K562 (cell line): Measurements from ENCODE around the gene HSDL2. TPM values are rescaled to one million over a fixed set of nuclear protein-coding genes. Genes with fewer than 3 reads are reported as not detected.

Experiments
- ATAC-seq: fragments of 200-7000 bp; cut with Tn5 transposase; 3 replicates; pipeline ENCODE4 v1.9.1; 2020; ENCODE audit warnings: moderate library complexity
- BruUV-seq: library from RNA; stranded (reverse); fragments of 400-500 nt; replicated peaks from 2 replicates; lab custom pipeline; 2021; lab: Mats Ljungman, UMichigan
- CTCF ChIA-PET: fragments of 300-600 bp; formaldehyde crosslinking; extraction: SDS; loops from one replicate; lab custom pipeline; 2021; ENCODE audit warnings: low intra/inter-chr PET ratio; lab: Yijun Ruan, JAX
- POLR2A ChIA-PET: fragments of 300-600, 350-650 bp; sonication (Branson Sonifier 250); formaldehyde crosslinking; extraction: SDS; loops from one replicate; lab custom pipeline; 2021; ENCODE audit warnings: antibody characterized with exemption, inconsistent platforms; lab: Yijun Ruan, JAX
- DNase-seq, 4 experiments: peaks; one replicate each; pipeline versions ENCODE4 v3.0.0 to v3.0.0-alpha.2; 2011 to 2018; ENCODE audit warnings: low spot score in 3 of 4, mixed read lengths in 3 of 4; ENCODE audit errors: extremely low read depth in 1 of 4
- FAIRE-seq: peaks from 2 replicates; lab custom pipeline; 2011; peaks lifted over from hg19 to GRCh38; lab: Jason Lieb, UNC
- H2AFZ ChIP-seq: 2 replicates; pipeline ENCODE4 v1.6.0; 2011; ENCODE audit warnings: low read depth, low read length, control low read depth, inconsistent platforms
- H3K27ac ChIP-seq: fragments of 200-600 bp; 3 replicates; pipeline ENCODE4 v1.8.0; 2011; ENCODE audit warnings: low read depth, mild to moderate bottlenecking, control low read depth, inconsistent platforms, low read length, moderate library complexity, mixed read lengths; ENCODE audit errors: extremely low read depth
- H3K27me3 ChIP-seq, 2 experiments: fragments of 300-600 bp in 1 of 2; 2 replicates in 1 of 2; 3 replicates in 1 of 2; pipeline versions ENCODE4 v1.6.0 to v1.8.0; 2011; ENCODE audit warnings: inconsistent platforms in 2 of 2, low read length in 2 of 2, mild to moderate bottlenecking in 1 of 2, mixed read lengths in 1 of 2, moderate library complexity in 1 of 2; ENCODE audit not compliant: control insufficient read depth in 2 of 2, insufficient read depth in 2 of 2
- H3K36me3 ChIP-seq: fragments of 300-600 bp; 3 replicates; pipeline ENCODE4 v1.8.0; 2011; ENCODE audit warnings: mild to moderate bottlenecking, low read length, inconsistent platforms; ENCODE audit not compliant: control insufficient read depth, insufficient read depth
- H3K4me1 ChIP-seq, 2 experiments: fragments of 200-600 bp in 1 of 2; replicated peaks in 1 of 2; 2 replicates in 1 of 2; 3 replicates in 1 of 2; pipeline versions ENCODE4 v1.5.1 to v1.8.0; 2011; ENCODE audit warnings: inconsistent platforms in 2 of 2, low read length in 2 of 2, mild to moderate bottlenecking in 1 of 2, mixed read lengths in 1 of 2, moderate library complexity in 1 of 2; ENCODE audit not compliant: control insufficient read depth in 2 of 2, insufficient read depth in 2 of 2
- H3K4me2 ChIP-seq: 2 replicates; pipeline ENCODE4 v1.6.1; 2011; ENCODE audit warnings: low read length, control low read depth, inconsistent platforms, mixed read lengths; ENCODE audit not compliant: insufficient read depth
- H3K4me3 ChIP-seq: fragments of 200-600 bp; sonication (generic), shearing (Covaris generic); 2 replicates; pipeline ENCODE4 v1.5.1; 2016; ENCODE audit warnings: control low read depth, inconsistent platforms
- H3K79me2 ChIP-seq: fragments of 200-600 bp; 3 replicates; pipeline ENCODE4 v1.8.0; 2011; ENCODE audit warnings: low read length, inconsistent platforms; ENCODE audit not compliant: control insufficient read depth, insufficient read depth
- H3K9ac ChIP-seq, 2 experiments: 2 replicates each; pipeline versions ENCODE4 v1.6.0 to v1.6.1; 2011; ENCODE audit warnings: low read depth in 2 of 2, low read length in 2 of 2, control low read depth in 1 of 2, inconsistent platforms in 1 of 2, mild to moderate bottlenecking in 1 of 2, mixed read lengths in 1 of 2; ENCODE audit not compliant: insufficient read depth in 1 of 2
- H3K9me1 ChIP-seq: one replicate; pipeline ENCODE4 v1.6.0; 2011; ENCODE audit warnings: inconsistent platforms, mild to moderate bottlenecking, low read length, moderate library complexity; ENCODE audit not compliant: control insufficient read depth, insufficient read depth
- H3K9me3 ChIP-seq: replicated peaks from 2 replicates; pipeline ENCODE4 v1.5.1; 2011; ENCODE audit warnings: low read depth, low read length, inconsistent platforms; ENCODE audit not compliant: control insufficient read depth, insufficient read depth
- H4K20me1 ChIP-seq: replicated peaks from 2 replicates; pipeline ENCODE4 v1.6.1; 2011; ENCODE audit warnings: low read length, inconsistent platforms, mixed read lengths; ENCODE audit not compliant: control insufficient read depth, insufficient read depth
- ELF2 ChIP-seq: fragments of 250-450 bp; sonication (Bioruptor Pico); IDR thresholded peaks from 2 replicates; pipeline ENCODE4 v1.5.0; 2021; ENCODE audit warnings: mild to moderate bottlenecking
- FOSL1 ChIP-seq: fragments of 200-800 bp; sonication (Bioruptor generic); conservative IDR thresholded peaks from 2 replicates; pipeline ENCODE4 v1.6.1; 2016; ENCODE audit warnings: missing genetic modification characterization, missing compliant biosample characterization
- HIVEP1 ChIP-seq: fragments of 250-450 bp; sonication (Bioruptor Pico); IDR thresholded peaks from 2 replicates; pipeline ENCODE4 v1.4.0; 2020; ENCODE audit warnings: mild to moderate bottlenecking
- HOXB6 ChIP-seq: fragments of 250-450 bp; sonication (Bioruptor Pico); IDR thresholded peaks from 2 replicates; pipeline ENCODE4 v1.5.1; 2022; ENCODE audit warnings: mild to moderate bottlenecking, borderline replicate concordance
- MCM2 ChIP-seq: fragments of 450-650 bp; IDR thresholded peaks from 2 replicates; pipeline ENCODE4 v1.6.1; 2017; ENCODE audit warnings: low read depth, mild to moderate bottlenecking
- MCM3 ChIP-seq: fragments of 450-650 bp; IDR thresholded peaks from 2 replicates; pipeline ENCODE4 v1.6.1; 2016
- MECOM ChIP-seq: fragments of 250-450 bp; sonication (Bioruptor Pico); IDR thresholded peaks from 2 replicates; pipeline ENCODE4 v1.8.0; 2022; ENCODE audit warnings: inconsistent platforms
- NCOA4 ChIP-seq: fragments of 450-650 bp; IDR thresholded peaks from 2 replicates; pipeline ENCODE4 v1.6.1; 2018; ENCODE audit warnings: mild to moderate bottlenecking; ENCODE audit not compliant: partially characterized antibody
- NFRKB ChIP-seq: fragments of 450-650 bp; IDR thresholded peaks from 2 replicates; pipeline ENCODE4 v1.6.1; 2016; ENCODE audit warnings: low read depth
- POLR2AphosphoS5 ChIP-seq: IDR thresholded peaks from 2 replicates; pipeline ENCODE4 v1.6.1; 2011; ENCODE audit warnings: mild to moderate bottlenecking, low read depth, low read length, moderate library complexity; ENCODE audit not compliant: control insufficient read depth, insufficient read depth
- SLC30A9 ChIP-seq: fragments of 250-450 bp; sonication (Bioruptor Pico); IDR thresholded peaks from 2 replicates; pipeline ENCODE4 v1.8.0; 2022; ENCODE audit warnings: mild to moderate bottlenecking, moderate library complexity
- SMARCC2 ChIP-seq: fragments of 450-650 bp; IDR thresholded peaks from 2 replicates; pipeline ENCODE4 v1.6.1; 2017; ENCODE audit warnings: antibody characterized with exemption, moderate library complexity, mild to moderate bottlenecking, low read depth
- SRF ChIP-seq, 2 experiments: fragments of 250-450, 450-650 bp in 1 of 2; sonication (Bioruptor Pico) in 1 of 2; sonication (generic) in 1 of 2; formaldehyde crosslinking; IDR thresholded peaks; 2 replicates each; pipeline versions ENCODE4 v1.5.0 to v1.5.1; 2020 to 2022; ENCODE audit warnings: mild to moderate bottlenecking in 1 of 2, missing genetic modification reagents in 1 of 2
- STAT5B ChIP-seq: fragments of 250-450 bp; sonication (Bioruptor Pico); IDR thresholded peaks from 2 replicates; pipeline ENCODE4 v1.8.0; 2021; ENCODE audit warnings: mild to moderate bottlenecking, inconsistent platforms
- U2AF2 ChIP-seq: fragments of 200-400 bp; formaldehyde crosslinking; optimal IDR thresholded peaks from 2 replicates; pipeline ENCODE3; 2017; ENCODE audit warnings: low read depth, mild to moderate bottlenecking, low read length
- ZNF253 ChIP-seq: fragments of 250-450 bp; sonication (Bioruptor Pico); conservative IDR thresholded peaks from 2 replicates; pipeline ENCODE4 v1.6.1; 2021; ENCODE audit warnings: mild to moderate bottlenecking
- ZNF444 ChIP-seq: fragments of 250-450 bp; sonication (Bioruptor Pico); IDR thresholded peaks from 2 replicates; pipeline ENCODE4 v1.4.0; 2020; ENCODE audit warnings: mild to moderate bottlenecking, moderate library complexity
- ZNF778 ChIP-seq: fragments of 450-650 bp; formaldehyde crosslinking; IDR thresholded peaks from 2 replicates; pipeline ENCODE4 v1.4.0; 2020; ENCODE audit warnings: mild to moderate bottlenecking, moderate library complexity
- WGBS: fragments of 100-300 bp; shearing (Covaris generic); methylation state at CpG from one replicate; pipeline ENCODE4 v1.1.6; 2016; ENCODE audit warnings: low coverage, mixed read lengths; ENCODE audit not compliant: insufficient coverage; ENCODE audit errors: missing lambda C conversion rate; 5-methylcytosine and 5-hydroxymethylcytosine counted together
- in situ Hi-C: fragments of 300-500 bp; cut with MboI; formaldehyde crosslinking; loops from 4 replicates; pipeline ENCODE4 v1.15.0; 2018; ENCODE audit warnings: inconsistent platforms, mixed read lengths
- intact Hi-C: fragments of 100-400 bp; cut with micrococcal nuclease; formaldehyde crosslinking; loops from 2 replicates; pipeline ENCODE4 v1.14.2; 2022
- polyA plus RNA-seq, 8 experiments: library from polyadenylated mRNA; depleted of rRNA in 4 of 8; stranded (reverse) in 5 of 8; unstranded in 3 of 8; fragments of >200 nt; fragmentation: Nextera tagmentation in 2 of 8; fragmentation: Illumina TruSeq in 1 of 8; extraction: Ambion mirVana in 2 of 8; extraction: Trizol in 1 of 8; gene quantifications; 2 replicates each; pipeline versions ENCODE4 v1.2.1 to v1.2.3, GENCODE V29; 2011 to 2014; ENCODE audit warnings: inconsistent platforms in 1 of 8, missing spikeins in 1 of 8
- total RNA-seq, 7 experiments: library from RNA; depleted of rRNA in 6 of 7; stranded (reverse); fragments of >200 nt in 6 of 7; fragmentation: Illumina TruSeq in 2 of 7; extraction: Trizol in 2 of 7; gene quantifications; 2 replicates each; pipeline versions ENCODE4 v1.2.1 to v1.2.3, GENCODE V29; 2011 to 2021; ENCODE audit warnings: low replicate concordance in 1 of 7
- TF ChIP-seq, protein P1 (sequence below): fragments of 250-450 bp; sonication (Bioruptor Pico); IDR thresholded peaks from 2 replicates; pipeline ENCODE4 v1.5.0; 2022; ENCODE audit warnings: mild to moderate bottlenecking
- TF ChIP-seq, protein P2 (sequence below): fragments of 250-450 bp; sonication (Bioruptor Pico); IDR thresholded peaks from 2 replicates; pipeline ENCODE4 v1.5.0; 2021

Gene HSDL2
- total and polyA plus RNA-seq, 9 of the 15 experiments (the other 6 are each of a cell fraction or from before 2014, with no cell fraction given), result 22.8 to 74.1 (median 35.6) TPM

DNA sequence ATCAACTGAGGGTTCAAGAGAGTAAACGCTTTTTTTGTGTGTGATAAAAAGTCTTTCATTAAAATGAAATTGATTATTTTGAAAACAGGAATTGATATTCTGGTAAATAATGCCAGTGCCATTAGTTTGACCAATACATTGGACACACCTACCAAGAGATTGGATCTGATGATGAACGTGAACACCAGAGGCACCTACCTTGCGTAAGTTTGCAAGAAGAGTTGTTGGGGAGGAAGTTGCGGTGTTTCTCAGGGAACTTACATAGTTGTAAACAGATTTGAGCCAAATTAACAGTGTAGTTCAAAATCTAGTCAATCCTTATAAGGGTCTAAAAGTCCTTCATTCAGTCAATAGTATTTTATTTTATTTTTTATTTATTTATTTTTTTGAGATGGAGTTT is 28.9 kb downstream of the HSDL2 start:
- 83% methylated on average over 4 of the region's 4 CpGs for WGBS
- FAIRE-seq (no peak), DNase-seq (no peak), ATAC-seq (no peak)
- Histone ChIP-seq H3K9me3 (no peaks in the 10 kb centered on the region), H2AFZ (no peak overlapping the region), H3K4me3 (no peak overlapping the region), H3K4me2 (no peak overlapping the region), H3K27me3 (no peaks in the 10 kb centered on the region), H3K27ac (no peak overlapping the region), H3K9me1 (no peaks in the 10 kb centered on the region), H3K4me1 (no peaks in the 10 kb centered on the region), H4K20me1 (no peaks in the 10 kb centered on the region), H3K36me3 (peaks cover 26% of the 10 kb centered on the region), H3K79me2 (no peaks in the 10 kb centered on the region), H3K9ac (no peak overlapping the region)
- no TSS peak for BruUV-seq
- TF ChIP-seq, protein P1, sequence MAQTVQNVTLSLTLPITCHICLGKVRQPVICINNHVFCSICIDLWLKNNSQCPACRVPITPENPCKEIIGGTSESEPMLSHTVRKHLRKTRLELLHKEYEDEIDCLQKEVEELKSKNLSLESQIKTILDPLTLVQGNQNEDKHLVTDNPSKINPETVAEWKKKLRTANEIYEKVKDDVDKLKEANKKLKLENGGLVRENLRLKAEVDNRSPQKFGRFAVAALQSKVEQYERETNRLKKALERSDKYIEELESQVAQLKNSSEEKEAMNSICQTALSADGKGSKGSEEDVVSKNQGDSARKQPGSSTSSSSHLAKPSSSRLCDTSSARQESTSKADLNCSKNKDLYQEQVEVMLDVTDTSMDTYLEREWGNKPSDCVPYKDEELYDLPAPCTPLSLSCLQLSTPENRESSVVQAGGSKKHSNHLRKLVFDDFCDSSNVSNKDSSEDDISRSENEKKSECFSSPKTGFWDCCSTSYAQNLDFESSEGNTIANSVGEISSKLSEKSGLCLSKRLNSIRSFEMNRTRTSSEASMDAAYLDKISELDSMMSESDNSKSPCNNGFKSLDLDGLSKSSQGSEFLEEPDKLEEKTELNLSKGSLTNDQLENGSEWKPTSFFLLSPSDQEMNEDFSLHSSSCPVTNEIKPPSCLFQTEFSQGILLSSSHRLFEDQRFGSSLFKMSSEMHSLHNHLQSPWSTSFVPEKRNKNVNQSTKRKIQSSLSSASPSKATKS (CRISPR knock-in tag), result no peak
- TF ChIP-seq SLC30A9 (CRISPR knock-in tag) (no peak), NCOA4 (no peak), STAT5B (CRISPR knock-in tag) (no peak), ZNF444 (CRISPR knock-in tag) (no peak), SRF (CRISPR knock-in tag; IDR thresholded peaks at IDR 0.05) (no peak), ZNF253 (no peak), HOXB6 (CRISPR knock-in tag) (no peak), MCM3 (no peak), SMARCC2 (no peak), MCM2 (no peak), FOSL1 (no peak), U2AF2 (no peak), ZNF778 (no peak), MECOM (no peak), NFRKB (no peak), ELF2 (CRISPR knock-in tag) (no peak), POLR2AphosphoS5 (no peak), HIVEP1 (CRISPR knock-in tag) (no peak)
- TF ChIP-seq, protein P2, sequence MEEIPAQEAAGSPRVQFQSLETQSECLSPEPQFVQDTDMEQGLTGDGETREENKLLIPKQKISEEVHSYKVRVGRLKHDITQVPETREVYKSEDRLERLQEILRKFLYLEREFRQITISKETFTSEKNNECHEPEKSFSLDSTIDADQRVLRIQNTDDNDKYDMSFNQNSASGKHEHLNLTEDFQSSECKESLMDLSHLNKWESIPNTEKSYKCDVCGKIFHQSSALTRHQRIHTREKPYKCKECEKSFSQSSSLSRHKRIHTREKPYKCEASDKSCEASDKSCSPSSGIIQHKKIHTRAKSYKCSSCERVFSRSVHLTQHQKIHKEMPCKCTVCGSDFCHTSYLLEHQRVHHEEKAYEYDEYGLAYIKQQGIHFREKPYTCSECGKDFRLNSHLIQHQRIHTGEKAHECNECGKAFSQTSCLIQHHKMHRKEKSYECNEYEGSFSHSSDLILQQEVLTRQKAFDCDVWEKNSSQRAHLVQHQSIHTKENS (CRISPR knock-in tag), result no peak
- CTCF ChIA-PET, result no interaction called here
- intact Hi-C loops, result no loop called here
- in situ Hi-C loops, result no loop called here
- POLR2A ChIA-PET, result interaction anchor here (0.5 to 1.3 kb wide), 2 partner anchors 10 to 449 kb away, joined by 3 read pairs; no protein-coding TSS in a partner anchor
